ENCODE data around the gene SEC14L5. TPM values are rescaled to one million over a fixed set of nuclear protein-coding genes. Genes with fewer than 3 reads are reported as not detected.

SEC14L5 gene
- total RNA-seq, 1 experiment from 2014 or later, result 2.3 TPM

DNA sequence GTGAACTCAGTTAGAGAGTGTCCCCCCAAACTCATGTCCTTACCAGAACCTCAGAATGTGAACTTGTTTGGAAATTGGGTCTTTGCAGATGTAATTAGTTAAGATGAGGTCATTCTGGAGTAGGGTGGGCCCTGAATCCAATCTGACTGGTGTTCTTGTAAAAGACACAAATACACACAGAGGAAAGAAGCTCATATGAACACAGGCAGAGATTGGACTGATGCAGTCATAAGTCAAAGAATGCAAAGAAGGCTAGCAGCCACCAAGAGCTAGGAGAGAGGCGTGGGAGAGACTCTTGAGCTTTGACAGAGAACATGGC, 77.7 kb downstream of the SEC14L5 start:
- no peaks in the 10 kb centered on the region for H3K36me3 Mint-ChIP-seq
- H3K27ac Mint-ChIP-seq, result peak overlapping the region; percentile 86
- TF ChIP-seq, protein P1, sequence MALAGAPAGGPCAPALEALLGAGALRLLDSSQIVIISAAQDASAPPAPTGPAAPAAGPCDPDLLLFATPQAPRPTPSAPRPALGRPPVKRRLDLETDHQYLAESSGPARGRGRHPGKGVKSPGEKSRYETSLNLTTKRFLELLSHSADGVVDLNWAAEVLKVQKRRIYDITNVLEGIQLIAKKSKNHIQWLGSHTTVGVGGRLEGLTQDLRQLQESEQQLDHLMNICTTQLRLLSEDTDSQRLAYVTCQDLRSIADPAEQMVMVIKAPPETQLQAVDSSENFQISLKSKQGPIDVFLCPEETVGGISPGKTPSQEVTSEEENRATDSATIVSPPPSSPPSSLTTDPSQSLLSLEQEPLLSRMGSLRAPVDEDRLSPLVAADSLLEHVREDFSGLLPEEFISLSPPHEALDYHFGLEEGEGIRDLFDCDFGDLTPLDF (CRISPR knock-in tag; IDR thresholded peaks at IDR 0.05), result no peak
- no peak for TF ChIP-seq ZNF423 (CRISPR knock-in tag; IDR thresholded peaks at IDR 0.05)
- TF ChIP-seq TP53 (CRISPR knock-in tag; IDR thresholded peaks at IDR 0.05), result no peak
- no peak for TF ChIP-seq IRF2 (CRISPR knock-in tag; IDR thresholded peaks at IDR 0.05; ENCODE audit: borderline replicate concordance, low read depth)
- no peak for TF ChIP-seq TCF7 (CRISPR knock-in tag; IDR thresholded peaks at IDR 0.05; ENCODE audit: low read depth)
- DNase-seq (ENCODE audit: low spot score), result no peak
- H3K9me3 Mint-ChIP-seq, result no peaks in the 10 kb centered on the region
- CTCF ChIA-PET, result interaction anchor here (1.0 to 6.0 kb wide), 5 partner anchors 11 to 78 kb away, joined by 3 to 52 read pairs (median 5); partner anchors contain the start of gene SEC14L5
- peaks cover 4% of the 10 kb centered on the region; the same call in 1 of the 2 replicates for H3K27me3 Mint-ChIP-seq (ENCODE audit: low read depth)
- no peak overlapping the region for H3K4me3 Mint-ChIP-seq
- ATAC-seq, result no peak
- POLR2A ChIA-PET, result no interaction called here
- H3K4me1 Mint-ChIP-seq, result peaks cover 30% of the 10 kb centered on the region

DNA sequence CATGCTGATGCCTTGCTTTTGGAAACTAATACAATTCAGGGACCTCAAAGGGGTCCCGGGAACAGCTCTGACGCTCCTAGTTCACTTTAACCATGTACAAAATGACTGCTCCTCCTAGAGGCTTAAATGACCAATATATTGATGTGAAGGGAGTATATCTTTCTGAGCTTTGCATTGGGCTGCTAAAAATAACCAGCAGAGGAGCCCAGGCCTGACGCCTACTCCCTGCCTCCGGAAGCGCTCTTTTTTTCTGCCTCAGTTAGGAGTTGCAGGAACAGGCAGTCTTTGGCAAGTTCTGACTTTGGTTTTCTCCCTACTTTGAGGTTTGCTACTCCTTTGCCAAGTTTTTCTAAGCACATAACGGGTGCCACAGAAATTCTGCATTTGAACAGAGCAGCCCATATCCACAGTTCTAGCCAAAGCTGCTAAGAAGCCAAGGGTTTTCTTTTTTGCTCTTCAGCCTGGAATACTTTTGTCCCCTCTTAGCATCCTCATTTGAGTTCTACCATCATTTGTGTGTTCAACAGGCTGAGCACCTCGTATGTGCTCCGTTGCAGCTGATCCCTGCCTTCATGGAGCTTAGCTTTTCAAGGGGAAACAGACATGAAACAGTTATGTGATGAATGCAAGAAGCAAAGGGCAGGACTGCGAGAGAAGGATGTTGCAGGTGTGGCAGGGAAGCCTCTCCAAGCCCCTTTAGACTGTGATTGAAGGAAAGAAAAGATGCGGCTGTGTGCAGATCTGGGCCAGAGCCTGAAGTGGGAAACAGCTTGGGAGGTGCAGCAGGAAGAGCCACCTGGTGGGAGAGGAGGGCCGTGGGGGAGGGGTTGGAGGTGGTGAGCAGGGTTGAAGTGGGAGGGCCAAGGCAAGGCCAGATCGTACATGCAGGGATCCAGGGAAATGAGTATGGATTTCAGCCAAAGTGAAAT, 78.4 kb downstream of the SEC14L5 start:
- Mint-ChIP-seq H3K9me3 (no peaks in the 10 kb centered on the region), H3K27ac (peak overlapping the region; percentile 73), H3K4me3 (peak overlapping the region; percentile 39), H3K36me3 (no peaks in the 10 kb centered on the region), H3K27me3 (ENCODE audit: low read depth) (peaks cover 10% of the 10 kb centered on the region), H3K4me1 (peaks cover 30% of the 10 kb centered on the region)
- DNase-seq (ENCODE audit: low spot score) (peak; percentile 72), ATAC-seq (peak; percentile 91)
- CTCF ChIA-PET, result interaction anchor here (0.7 to 6.0 kb wide), 9 partner anchors 11 to 81 kb away, joined by 3 to 52 read pairs (median 5); partner anchors contain the start of gene SEC14L5
- POLR2A ChIA-PET, result interaction anchor here (0.6 to 1.2 kb wide), 3 partner anchors 19 to 79 kb away, joined by 3 to 4 read pairs (median 3); partner anchors contain the start of gene SEC14L5
- TF ChIP-seq, protein P2, sequence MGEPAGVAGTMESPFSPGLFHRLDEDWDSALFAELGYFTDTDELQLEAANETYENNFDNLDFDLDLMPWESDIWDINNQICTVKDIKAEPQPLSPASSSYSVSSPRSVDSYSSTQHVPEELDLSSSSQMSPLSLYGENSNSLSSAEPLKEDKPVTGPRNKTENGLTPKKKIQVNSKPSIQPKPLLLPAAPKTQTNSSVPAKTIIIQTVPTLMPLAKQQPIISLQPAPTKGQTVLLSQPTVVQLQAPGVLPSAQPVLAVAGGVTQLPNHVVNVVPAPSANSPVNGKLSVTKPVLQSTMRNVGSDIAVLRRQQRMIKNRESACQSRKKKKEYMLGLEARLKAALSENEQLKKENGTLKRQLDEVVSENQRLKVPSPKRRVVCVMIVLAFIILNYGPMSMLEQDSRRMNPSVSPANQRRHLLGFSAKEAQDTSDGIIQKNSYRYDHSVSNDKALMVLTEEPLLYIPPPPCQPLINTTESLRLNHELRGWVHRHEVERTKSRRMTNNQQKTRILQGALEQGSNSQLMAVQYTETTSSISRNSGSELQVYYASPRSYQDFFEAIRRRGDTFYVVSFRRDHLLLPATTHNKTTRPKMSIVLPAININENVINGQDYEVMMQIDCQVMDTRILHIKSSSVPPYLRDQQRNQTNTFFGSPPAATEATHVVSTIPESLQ (CRISPR knock-in tag; IDR thresholded peaks at IDR 0.05), result no peak
- TF ChIP-seq, protein P3, sequence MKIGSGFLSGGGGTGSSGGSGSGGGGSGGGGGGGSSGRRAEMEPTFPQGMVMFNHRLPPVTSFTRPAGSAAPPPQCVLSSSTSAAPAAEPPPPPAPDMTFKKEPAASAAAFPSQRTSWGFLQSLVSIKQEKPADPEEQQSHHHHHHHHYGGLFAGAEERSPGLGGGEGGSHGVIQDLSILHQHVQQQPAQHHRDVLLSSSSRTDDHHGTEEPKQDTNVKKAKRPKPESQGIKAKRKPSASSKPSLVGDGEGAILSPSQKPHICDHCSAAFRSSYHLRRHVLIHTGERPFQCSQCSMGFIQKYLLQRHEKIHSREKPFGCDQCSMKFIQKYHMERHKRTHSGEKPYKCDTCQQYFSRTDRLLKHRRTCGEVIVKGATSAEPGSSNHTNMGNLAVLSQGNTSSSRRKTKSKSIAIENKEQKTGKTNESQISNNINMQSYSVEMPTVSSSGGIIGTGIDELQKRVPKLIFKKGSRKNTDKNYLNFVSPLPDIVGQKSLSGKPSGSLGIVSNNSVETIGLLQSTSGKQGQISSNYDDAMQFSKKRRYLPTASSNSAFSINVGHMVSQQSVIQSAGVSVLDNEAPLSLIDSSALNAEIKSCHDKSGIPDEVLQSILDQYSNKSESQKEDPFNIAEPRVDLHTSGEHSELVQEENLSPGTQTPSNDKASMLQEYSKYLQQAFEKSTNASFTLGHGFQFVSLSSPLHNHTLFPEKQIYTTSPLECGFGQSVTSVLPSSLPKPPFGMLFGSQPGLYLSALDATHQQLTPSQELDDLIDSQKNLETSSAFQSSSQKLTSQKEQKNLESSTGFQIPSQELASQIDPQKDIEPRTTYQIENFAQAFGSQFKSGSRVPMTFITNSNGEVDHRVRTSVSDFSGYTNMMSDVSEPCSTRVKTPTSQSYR (CRISPR knock-in tag; IDR thresholded peaks at IDR 0.05), result peak; percentile 35; the same call in 1 of the 2 replicates
- TF ChIP-seq FOXP1 (CRISPR knock-in tag; IDR thresholded peaks at IDR 0.05; ENCODE audit: borderline replicate concordance) (no peak), ZBTB21 (CRISPR knock-in tag; IDR thresholded peaks at IDR 0.05; ENCODE audit: borderline replicate concordance) (0 out of 2 replicates have a peak, but pooled peaks have one; percentile 34), FOXK1 (CRISPR knock-in tag; IDR thresholded peaks at IDR 0.05) (no peak), CREM (CRISPR knock-in tag; IDR thresholded peaks at IDR 0.05) (no peak), MYBL2 (CRISPR knock-in tag; IDR thresholded peaks at IDR 0.05) (no peak), ETV6 (CRISPR knock-in tag; IDR thresholded peaks at IDR 0.05) (0 out of 2 replicates have a peak, but pooled peaks have one; percentile 43), FOXJ3 (CRISPR knock-in tag; IDR thresholded peaks at IDR 0.05; ENCODE audit: borderline replicate concordance) (no peak), RELA (CRISPR knock-in tag; IDR thresholded peaks at IDR 0.05; ENCODE audit: borderline replicate concordance) (no peak), JUN (CRISPR knock-in tag; IDR thresholded peaks at IDR 0.05) (no peak), SP1 (CRISPR knock-in tag; conservative IDR thresholded peaks at IDR 0.05) (0 out of 2 replicates have a peak, but pooled peaks have one; percentile 31)
- TF ChIP-seq, protein P4, sequence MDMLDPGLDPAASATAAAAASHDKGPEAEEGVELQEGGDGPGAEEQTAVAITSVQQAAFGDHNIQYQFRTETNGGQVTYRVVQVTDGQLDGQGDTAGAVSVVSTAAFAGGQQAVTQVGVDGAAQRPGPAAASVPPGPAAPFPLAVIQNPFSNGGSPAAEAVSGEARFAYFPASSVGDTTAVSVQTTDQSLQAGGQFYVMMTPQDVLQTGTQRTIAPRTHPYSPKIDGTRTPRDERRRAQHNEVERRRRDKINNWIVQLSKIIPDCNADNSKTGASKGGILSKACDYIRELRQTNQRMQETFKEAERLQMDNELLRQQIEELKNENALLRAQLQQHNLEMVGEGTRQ (CRISPR knock-in tag; IDR thresholded peaks at IDR 0.05), result peak; percentile 54
- TF ChIP-seq, protein P5, sequence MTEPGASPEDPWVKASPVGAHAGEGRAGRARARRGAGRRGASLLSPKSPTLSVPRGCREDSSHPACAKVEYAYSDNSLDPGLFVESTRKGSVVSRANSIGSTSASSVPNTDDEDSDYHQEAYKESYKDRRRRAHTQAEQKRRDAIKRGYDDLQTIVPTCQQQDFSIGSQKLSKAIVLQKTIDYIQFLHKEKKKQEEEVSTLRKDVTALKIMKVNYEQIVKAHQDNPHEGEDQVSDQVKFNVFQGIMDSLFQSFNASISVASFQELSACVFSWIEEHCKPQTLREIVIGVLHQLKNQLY (CRISPR knock-in tag; IDR thresholded peaks at IDR 0.05), result no peak
- TF ChIP-seq, protein P6, sequence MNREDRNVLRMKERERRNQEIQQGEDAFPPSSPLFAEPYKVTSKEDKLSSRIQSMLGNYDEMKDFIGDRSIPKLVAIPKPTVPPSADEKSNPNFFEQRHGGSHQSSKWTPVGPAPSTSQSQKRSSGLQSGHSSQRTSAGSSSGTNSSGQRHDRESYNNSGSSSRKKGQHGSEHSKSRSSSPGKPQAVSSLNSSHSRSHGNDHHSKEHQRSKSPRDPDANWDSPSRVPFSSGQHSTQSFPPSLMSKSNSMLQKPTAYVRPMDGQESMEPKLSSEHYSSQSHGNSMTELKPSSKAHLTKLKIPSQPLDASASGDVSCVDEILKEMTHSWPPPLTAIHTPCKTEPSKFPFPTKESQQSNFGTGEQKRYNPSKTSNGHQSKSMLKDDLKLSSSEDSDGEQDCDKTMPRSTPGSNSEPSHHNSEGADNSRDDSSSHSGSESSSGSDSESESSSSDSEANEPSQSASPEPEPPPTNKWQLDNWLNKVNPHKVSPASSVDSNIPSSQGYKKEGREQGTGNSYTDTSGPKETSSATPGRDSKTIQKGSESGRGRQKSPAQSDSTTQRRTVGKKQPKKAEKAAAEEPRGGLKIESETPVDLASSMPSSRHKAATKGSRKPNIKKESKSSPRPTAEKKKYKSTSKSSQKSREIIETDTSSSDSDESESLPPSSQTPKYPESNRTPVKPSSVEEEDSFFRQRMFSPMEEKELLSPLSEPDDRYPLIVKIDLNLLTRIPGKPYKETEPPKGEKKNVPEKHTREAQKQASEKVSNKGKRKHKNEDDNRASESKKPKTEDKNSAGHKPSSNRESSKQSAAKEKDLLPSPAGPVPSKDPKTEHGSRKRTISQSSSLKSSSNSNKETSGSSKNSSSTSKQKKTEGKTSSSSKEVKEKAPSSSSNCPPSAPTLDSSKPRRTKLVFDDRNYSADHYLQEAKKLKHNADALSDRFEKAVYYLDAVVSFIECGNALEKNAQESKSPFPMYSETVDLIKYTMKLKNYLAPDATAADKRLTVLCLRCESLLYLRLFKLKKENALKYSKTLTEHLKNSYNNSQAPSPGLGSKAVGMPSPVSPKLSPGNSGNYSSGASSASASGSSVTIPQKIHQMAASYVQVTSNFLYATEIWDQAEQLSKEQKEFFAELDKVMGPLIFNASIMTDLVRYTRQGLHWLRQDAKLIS (CRISPR knock-in tag; IDR thresholded peaks at IDR 0.05; ENCODE audit: borderline replicate concordance), result no peak
